DND-41 (cell line): ENCODE results near the gene XRCC4.

ENCODE experiments used
- ATAC-seq: fragments of 200-7000 bp; cut with Tn5 transposase; 3 replicates; pipeline ENCODE4 v1.9.1; 2021; ENCODE audit warnings: low read depth; ENCODE audit not compliant: insufficient read depth
- DNase-seq: peaks from one replicate; pipeline ENCODE4 v3.0.0-alpha.2; 2020
- H2AFZ ChIP-seq: 2 replicates; pipeline ENCODE4 v1.6.0; 2012; ENCODE audit warnings: low read depth, low read length
- H3K27ac ChIP-seq: 2 replicates; pipeline ENCODE4 v1.5.1; 2012; ENCODE audit warnings: low read length, inconsistent platforms
- H3K27me3 ChIP-seq: fragments of 200-600 bp; sonication (generic); 2 replicates; pipeline ENCODE4 v1.6.0; 2012; ENCODE audit warnings: low read length, mild to moderate bottlenecking, inconsistent platforms; ENCODE audit not compliant: insufficient read depth, poor library complexity
- H3K36me3 ChIP-seq: 2 replicates; pipeline ENCODE4 v1.5.1; 2012; ENCODE audit warnings: low read length, inconsistent platforms; ENCODE audit not compliant: insufficient read depth
- H3K4me1 ChIP-seq: 2 replicates; pipeline ENCODE4 v1.5.1; 2012; ENCODE audit warnings: mild to moderate bottlenecking, low read length; ENCODE audit not compliant: insufficient read depth
- H3K4me2 ChIP-seq: 2 replicates; pipeline ENCODE4 v1.6.0; 2012; ENCODE audit warnings: mild to moderate bottlenecking, moderate library complexity, low read length, inconsistent platforms; ENCODE audit not compliant: insufficient read depth
- H3K4me3 ChIP-seq, 2 experiments: fragments of 200-600 bp in 1 of 2; shearing (Covaris generic) in 1 of 2; 2 replicates each; pipeline ENCODE4 v1.5.1; 2012 to 2016; ENCODE audit warnings: inconsistent platforms in 2 of 2, low read length in 2 of 2, mild to moderate bottlenecking in 2 of 2, low read depth in 1 of 2, moderate library complexity in 1 of 2
- H3K79me2 ChIP-seq: 2 replicates; pipeline ENCODE4 v1.6.0; 2012; ENCODE audit warnings: low read length, inconsistent platforms; ENCODE audit not compliant: insufficient read depth
- H3K9ac ChIP-seq: 2 replicates; pipeline ENCODE4 v1.6.0; 2012; ENCODE audit warnings: low read depth, mild to moderate bottlenecking, inconsistent platforms, low read length, moderate library complexity
- H3K9me3 ChIP-seq: 2 replicates; pipeline ENCODE4 v1.5.1; 2012; ENCODE audit warnings: low read length, moderate library complexity, mild to moderate bottlenecking, inconsistent platforms; ENCODE audit not compliant: insufficient read depth, severe bottlenecking
- H4K20me1 ChIP-seq: 2 replicates; pipeline ENCODE4 v1.6.0; 2012; ENCODE audit warnings: low read length; ENCODE audit not compliant: insufficient read depth
- EZH2 ChIP-seq: IDR thresholded peaks from 3 replicates; pipeline ENCODE4 v1.6.1; 2012; ENCODE audit warnings: borderline replicate concordance, low read depth, mild to moderate bottlenecking, moderate library complexity, low read length, inconsistent platforms; ENCODE audit not compliant: severe bottlenecking
- TF ChIP-seq, protein P1 (sequence below): IDR thresholded peaks from 2 replicates; pipeline ENCODE4 v1.5.1; 2012; ENCODE audit warnings: borderline replicate concordance, low read length, moderate library complexity, mild to moderate bottlenecking; ENCODE audit not compliant: poor library complexity, severe bottlenecking; ENCODE audit errors: extremely low read depth

Gene XRCC4

DNA sequence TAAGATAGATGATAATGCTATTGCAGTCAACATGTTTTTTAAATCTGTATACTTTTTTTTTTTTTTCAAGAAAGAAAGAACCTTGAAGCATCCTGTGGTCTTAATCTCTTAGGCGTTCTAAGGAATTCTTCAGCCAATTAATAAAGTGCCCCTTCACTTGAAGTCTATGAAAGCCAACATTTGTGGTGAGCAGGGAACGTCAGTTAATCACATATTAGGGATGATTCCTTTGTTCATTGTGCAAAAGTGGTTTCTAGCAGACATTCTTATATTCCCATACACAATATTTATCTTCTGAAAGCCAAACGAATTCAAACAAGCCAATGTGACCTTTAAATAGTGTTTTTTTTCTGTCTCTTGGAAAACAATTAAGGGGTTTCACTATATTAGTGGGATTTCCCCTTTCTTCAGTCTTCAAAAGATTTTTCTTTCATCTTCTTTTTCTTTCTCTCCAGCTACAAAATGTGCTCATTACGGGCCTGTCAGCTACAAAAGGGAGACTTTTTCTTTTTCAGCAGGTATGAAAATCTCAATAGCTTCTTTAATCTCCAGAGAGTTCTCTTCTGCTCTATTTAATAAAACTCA lies 40.3 kb upstream of the XRCC4 start:
- no peaks in the 10 kb centered on the region for H3K9me3 ChIP-seq

DNA sequence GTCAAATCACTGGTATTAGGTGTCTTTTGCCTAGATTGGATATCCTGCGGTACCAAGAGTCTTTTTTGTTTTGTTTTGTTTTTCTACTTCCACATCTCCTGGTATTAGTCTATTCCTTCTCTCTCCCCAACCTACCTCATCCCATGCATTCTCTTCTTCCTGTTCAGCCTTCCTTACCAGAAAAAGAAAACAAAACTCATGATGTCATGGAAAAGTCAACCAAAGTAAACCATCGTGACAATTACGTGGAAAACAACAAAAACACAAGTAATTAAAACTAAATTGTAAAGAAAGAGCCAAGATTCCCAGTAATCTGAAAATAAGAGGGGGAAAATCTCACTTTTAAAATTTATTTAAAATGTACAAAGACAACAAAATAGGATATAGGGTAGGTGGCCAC lies 38.4 kb upstream of the XRCC4 start:
- Histone ChIP-seq H3K4me3 (no peak overlapping the region), H3K79me2 (no peaks in the 10 kb centered on the region), H3K4me1 (no peaks in the 10 kb centered on the region), H2AFZ (no peak overlapping the region), H3K9ac (no peak overlapping the region), H3K36me3 (no peaks in the 10 kb centered on the region), H3K9me3 (no peaks in the 10 kb centered on the region), H3K27me3 (no peaks in the 10 kb centered on the region), H4K20me1 (no peaks in the 10 kb centered on the region), H3K4me2 (no peak overlapping the region), H3K27ac (no peak overlapping the region)
- DNase-seq (no peak), ATAC-seq (no peak)
- no peak for TF ChIP-seq EZH2
- TF ChIP-seq, protein P1, sequence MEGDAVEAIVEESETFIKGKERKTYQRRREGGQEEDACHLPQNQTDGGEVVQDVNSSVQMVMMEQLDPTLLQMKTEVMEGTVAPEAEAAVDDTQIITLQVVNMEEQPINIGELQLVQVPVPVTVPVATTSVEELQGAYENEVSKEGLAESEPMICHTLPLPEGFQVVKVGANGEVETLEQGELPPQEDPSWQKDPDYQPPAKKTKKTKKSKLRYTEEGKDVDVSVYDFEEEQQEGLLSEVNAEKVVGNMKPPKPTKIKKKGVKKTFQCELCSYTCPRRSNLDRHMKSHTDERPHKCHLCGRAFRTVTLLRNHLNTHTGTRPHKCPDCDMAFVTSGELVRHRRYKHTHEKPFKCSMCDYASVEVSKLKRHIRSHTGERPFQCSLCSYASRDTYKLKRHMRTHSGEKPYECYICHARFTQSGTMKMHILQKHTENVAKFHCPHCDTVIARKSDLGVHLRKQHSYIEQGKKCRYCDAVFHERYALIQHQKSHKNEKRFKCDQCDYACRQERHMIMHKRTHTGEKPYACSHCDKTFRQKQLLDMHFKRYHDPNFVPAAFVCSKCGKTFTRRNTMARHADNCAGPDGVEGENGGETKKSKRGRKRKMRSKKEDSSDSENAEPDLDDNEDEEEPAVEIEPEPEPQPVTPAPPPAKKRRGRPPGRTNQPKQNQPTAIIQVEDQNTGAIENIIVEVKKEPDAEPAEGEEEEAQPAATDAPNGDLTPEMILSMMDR: no peak

More for the DNA sequence above, 40.3 kb upstream of the XRCC4 start:
- no peak overlapping the region for H2AFZ ChIP-seq
- no peaks in the 10 kb centered on the region for H3K4me1 ChIP-seq
- H3K79me2 ChIP-seq: no peaks in the 10 kb centered on the region
- ATAC-seq: no peak
- no peaks in the 10 kb centered on the region for H3K27me3 ChIP-seq
- no peak overlapping the region for H3K4me2 ChIP-seq
- no peak overlapping the region for H3K4me3 ChIP-seq
- no peaks in the 10 kb centered on the region for H3K36me3 ChIP-seq
- H4K20me1 ChIP-seq: no peaks in the 10 kb centered on the region
- no peak for DNase-seq
- no peak overlapping the region for H3K27ac ChIP-seq
- TF ChIP-seq, protein P1: no peak
- no peak for TF ChIP-seq EZH2
- no peak overlapping the region for H3K9ac ChIP-seq

DNA sequence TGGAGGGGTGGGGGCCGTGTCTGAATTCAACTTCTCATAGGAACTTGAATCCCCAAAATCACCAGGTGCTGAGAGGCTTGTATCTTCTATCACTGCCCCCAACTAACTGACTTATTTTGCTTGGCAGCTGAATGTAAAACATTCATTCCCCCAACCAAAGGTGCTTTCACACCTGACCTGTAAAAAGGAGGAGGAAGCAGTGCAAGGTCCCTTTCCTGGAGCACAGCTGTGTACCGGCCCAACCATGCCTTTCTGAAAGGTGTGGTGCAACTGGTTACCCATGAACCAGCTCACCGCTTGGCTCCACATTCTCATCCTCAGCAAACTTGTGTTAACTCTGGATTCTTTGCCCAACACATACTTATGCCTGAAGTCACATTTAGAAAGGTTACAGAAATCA lies 34.8 kb upstream of the XRCC4 start:
- H3K4me2 ChIP-seq: no peak overlapping the region
- no peaks in the 10 kb centered on the region for H3K27me3 ChIP-seq
- H3K4me3 ChIP-seq: no peak overlapping the region
- H3K9ac ChIP-seq: no peak overlapping the region
- no peaks in the 10 kb centered on the region for H3K4me1 ChIP-seq
- no peaks in the 10 kb centered on the region for H3K9me3 ChIP-seq
- no peak for DNase-seq
- no peaks in the 10 kb centered on the region for H3K36me3 ChIP-seq
- TF ChIP-seq, protein P1: no peak
- TF ChIP-seq EZH2: no peak
- no peaks in the 10 kb centered on the region for H4K20me1 ChIP-seq
- ATAC-seq: no peak
- no peak overlapping the region for H3K27ac ChIP-seq
- no peaks in the 10 kb centered on the region for H3K79me2 ChIP-seq
- H2AFZ ChIP-seq: no peak overlapping the region
